ENCODE data around the gene UBL3.

UBL3 gene

GRCh38 chr13:29817604-29818378, 32.6 kb downstream of the UBL3 start:
- DNase-seq: no peak
- H3K27me3 Mint-ChIP-seq (ENCODE audit: low read depth, poor library complexity): no peaks in the 10 kb centered on the region
- H3K9me3 Mint-ChIP-seq: no peaks in the 10 kb centered on the region
- H3K27ac Mint-ChIP-seq: no peak overlapping the region
- no peak overlapping the region for H3K4me3 Mint-ChIP-seq
- TF ChIP-seq CTCF (IDR thresholded peaks at IDR 0.05): no peak
- peaks cover 8% of the 10 kb centered on the region for H3K36me3 Mint-ChIP-seq (ENCODE audit: low read depth)
- peaks cover 15% of the 10 kb centered on the region for H3K4me1 Mint-ChIP-seq

GRCh38 chr13:29816715-29817114, 33.7 kb downstream of the UBL3 start:
- H3K36me3 Mint-ChIP-seq (ENCODE audit: low read depth): peaks cover 4% of the 10 kb centered on the region
- H3K27ac Mint-ChIP-seq: no peak overlapping the region
- H3K4me1 Mint-ChIP-seq: peaks cover 19% of the 10 kb centered on the region
- H3K4me3 Mint-ChIP-seq: no peak overlapping the region
- H3K9me3 Mint-ChIP-seq: no peaks in the 10 kb centered on the region
- DNase-seq: no peak
- no peaks in the 10 kb centered on the region for H3K27me3 Mint-ChIP-seq (ENCODE audit: low read depth, poor library complexity)
- no peak for TF ChIP-seq CTCF (IDR thresholded peaks at IDR 0.05)

- Mint-ChIP-seq H3K27me3 (ENCODE audit: low read depth, poor library complexity) (no peaks in the 10 kb centered on the region), H3K4me3 (no peak overlapping the region), H3K9me3 (no peaks in the 10 kb centered on the region), H3K4me1 (peaks cover 19% of the 10 kb centered on the region), H3K27ac (no peak overlapping the region), H3K36me3 (ENCODE audit: low read depth) (peaks cover under 1% of the 10 kb centered on the region)
- DNase-seq: no peak
- no peak for TF ChIP-seq CTCF (IDR thresholded peaks at IDR 0.05)
Measured at GRCh38 chr13:29815336-29815735, 35.1 kb downstream of the UBL3 start.

GRCh38 chr13:29810898-29811297, 39.5 kb downstream of the UBL3 start:
- DNase-seq: no peak
- Mint-ChIP-seq H3K27ac (no peak overlapping the region), H3K27me3 (ENCODE audit: low read depth, poor library complexity) (no peaks in the 10 kb centered on the region), H3K4me3 (no peak overlapping the region), H3K9me3 (no peaks in the 10 kb centered on the region), H3K4me1 (peaks cover 8% of the 10 kb centered on the region), H3K36me3 (ENCODE audit: low read depth) (no peaks in the 10 kb centered on the region)
- TF ChIP-seq CTCF (IDR thresholded peaks at IDR 0.05): no peak

- no peak for DNase-seq
- Mint-ChIP-seq H3K9me3 (no peaks in the 10 kb centered on the region), H3K4me3 (no peak overlapping the region), H3K27ac (no peak overlapping the region), H3K36me3 (ENCODE audit: low read depth) (no peaks in the 10 kb centered on the region), H3K4me1 (peaks cover 8% of the 10 kb centered on the region), H3K27me3 (ENCODE audit: low read depth, poor library complexity) (no peaks in the 10 kb centered on the region)
- no peak for TF ChIP-seq CTCF (IDR thresholded peaks at IDR 0.05)
Measured at GRCh38 chr13:29810145-29810742, 40.2 kb downstream of the UBL3 start.

- no peaks in the 10 kb centered on the region for H3K9me3 Mint-ChIP-seq
- DNase-seq: no peak
- H3K27me3 Mint-ChIP-seq (ENCODE audit: low read depth, poor library complexity): no peaks in the 10 kb centered on the region
- H3K4me1 Mint-ChIP-seq: peaks cover 8% of the 10 kb centered on the region
- no peak overlapping the region for H3K4me3 Mint-ChIP-seq
- no peak overlapping the region for H3K27ac Mint-ChIP-seq
- TF ChIP-seq CTCF (IDR thresholded peaks at IDR 0.05): no peak
- no peaks in the 10 kb centered on the region for H3K36me3 Mint-ChIP-seq (ENCODE audit: low read depth)
Measured at GRCh38 chr13:29808264-29808663, 42.2 kb downstream of the UBL3 start.
